RKO (cell line): ENCODE data around the gene LHX3.

ENCODE experiments used
- DNase-seq: peaks from one replicate; pipeline ENCODE4 v3.0.0-alpha.2; 2016; ENCODE audit warnings: low spot score

Gene LHX3

DNA sequence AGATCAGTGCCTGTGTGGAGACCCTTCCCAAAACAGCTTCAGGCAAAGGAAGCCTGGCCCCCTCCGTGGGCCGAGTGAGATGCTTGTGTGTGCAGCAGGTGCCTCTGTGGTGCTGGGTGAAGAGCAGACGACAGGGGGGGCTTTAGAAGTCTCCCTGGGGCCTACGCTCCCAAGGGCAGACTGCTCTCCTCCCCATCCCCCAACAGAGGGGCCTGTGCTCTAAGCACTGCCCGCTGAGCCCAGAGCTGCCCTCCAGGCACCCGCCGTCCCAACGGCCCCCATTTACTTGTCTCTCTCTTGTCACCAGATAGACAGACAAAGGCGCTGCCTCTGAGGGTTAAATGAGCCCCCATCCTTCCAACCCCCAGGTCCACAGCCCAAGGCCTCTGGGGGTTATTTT, 2.7 kb upstream of the LHX3 start:
- DNase-seq: no peak

DNA sequence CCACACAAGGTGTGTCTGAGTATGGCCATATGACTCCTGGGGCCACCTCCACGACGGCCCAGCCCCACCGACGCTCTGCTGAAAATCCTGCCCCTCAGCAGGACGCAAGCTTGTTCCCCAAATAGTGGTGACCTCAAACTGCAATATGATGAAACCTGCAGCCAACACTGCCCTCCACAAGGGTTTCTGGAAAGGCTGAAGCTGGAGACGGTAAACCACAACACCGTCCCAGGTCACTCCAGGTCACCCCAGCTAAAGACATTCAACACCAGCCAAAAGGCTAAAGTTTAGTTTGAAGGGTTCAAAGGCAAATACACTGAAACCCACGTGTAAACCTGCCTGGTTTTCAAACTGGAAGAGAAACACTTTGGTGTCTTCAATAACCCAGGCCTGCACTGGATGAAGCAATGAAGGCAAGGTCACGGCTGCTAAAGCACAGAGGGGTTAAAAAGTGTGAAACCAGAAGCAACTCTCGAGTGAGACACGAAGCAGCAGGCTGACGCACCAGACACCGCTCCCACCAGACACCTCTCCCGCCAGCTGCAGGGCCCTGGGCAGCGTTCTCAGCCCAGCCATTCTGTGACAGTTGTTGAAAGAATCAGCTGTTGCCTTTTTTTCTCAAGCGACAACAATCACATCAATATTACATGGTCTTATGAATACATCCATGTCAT, 1.8 kb upstream of the LHX3 start:
- no peak for DNase-seq

DNA sequence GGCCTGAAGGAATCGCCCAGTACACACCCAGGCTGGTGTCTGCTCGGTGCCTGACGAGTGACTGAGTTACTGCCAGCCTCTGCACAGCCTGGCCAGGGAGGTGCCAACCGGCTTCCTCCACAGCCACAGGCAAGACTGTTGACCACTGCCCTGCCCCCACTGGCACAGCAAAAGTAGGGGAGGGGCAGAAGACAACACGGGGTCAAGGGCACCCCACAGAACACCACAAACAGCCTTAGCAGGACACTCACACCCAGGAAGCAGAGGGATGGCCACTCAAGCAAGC, 722 bp upstream of the LHX3 start:
- no peak for DNase-seq

DNA sequence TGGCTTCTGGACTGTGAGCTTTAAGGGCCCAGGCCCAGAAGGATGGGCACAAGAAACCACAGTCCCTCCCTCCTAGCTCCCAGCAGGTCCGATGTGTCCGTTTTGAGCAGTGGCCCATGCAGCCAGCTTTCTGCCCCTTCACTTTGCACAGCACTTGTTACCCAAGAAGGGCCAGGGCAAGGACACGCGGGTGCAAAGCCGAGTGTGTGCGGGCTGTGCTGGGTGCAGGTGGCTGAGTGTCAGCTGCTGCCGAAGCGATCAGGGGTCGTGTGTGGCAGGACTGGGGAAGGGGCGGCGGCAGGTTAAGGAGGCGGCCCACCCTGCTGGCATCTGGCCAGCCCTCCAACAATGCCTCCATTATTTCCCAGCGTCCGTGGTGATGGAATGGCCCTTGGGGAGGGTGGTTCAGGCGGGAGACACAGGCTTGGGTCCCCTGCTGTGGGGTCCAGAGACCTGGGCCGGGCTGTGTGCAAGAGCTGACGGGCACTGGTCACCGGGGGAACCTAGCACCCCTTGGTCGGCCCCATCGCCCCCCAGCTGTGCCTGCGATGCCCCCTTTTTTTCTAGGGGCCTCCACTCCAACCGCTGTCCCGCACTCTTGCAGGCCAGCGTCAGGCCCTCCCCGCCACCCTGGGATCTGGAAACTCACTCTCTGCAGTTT, 653 bp downstream of the LHX3 start:
- DNase-seq: no peak

DNA sequence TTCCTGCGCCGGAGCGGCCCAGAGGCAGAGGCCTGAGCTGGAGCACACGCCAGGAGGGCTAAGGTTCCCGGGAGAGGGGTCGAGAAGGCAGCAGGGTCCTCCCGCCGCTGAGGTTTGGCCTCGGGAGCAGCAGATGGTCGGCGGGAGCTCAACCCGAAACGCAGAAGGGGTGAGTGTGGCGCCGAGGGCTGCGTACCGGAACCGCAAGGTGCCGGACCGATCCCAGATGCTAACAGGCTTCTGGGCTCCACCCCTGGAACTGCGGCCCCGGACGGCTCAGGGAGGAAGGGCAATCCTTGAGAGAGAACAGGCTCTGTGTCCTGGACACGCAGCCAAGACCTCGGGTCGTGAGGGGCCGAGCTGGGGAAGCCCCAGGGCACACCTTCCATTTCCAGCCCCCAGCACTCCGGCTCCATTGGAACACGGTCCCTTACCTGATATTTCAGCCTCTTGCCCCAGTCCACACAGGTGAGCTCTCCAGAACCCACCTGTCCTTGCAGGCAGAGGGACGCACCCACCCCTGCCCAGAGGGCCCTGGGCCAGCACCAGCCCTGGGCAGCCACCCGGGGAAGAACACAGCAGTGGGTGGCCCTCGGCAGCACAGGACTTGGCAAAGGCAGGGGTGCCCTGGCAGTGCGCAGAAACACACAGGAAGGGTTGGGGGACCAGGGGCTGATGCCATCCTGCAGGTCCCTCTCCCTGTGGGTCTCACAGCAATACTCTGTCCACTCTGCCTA, 1.4 kb downstream of the LHX3 start:
- DNase-seq: no peak

DNA sequence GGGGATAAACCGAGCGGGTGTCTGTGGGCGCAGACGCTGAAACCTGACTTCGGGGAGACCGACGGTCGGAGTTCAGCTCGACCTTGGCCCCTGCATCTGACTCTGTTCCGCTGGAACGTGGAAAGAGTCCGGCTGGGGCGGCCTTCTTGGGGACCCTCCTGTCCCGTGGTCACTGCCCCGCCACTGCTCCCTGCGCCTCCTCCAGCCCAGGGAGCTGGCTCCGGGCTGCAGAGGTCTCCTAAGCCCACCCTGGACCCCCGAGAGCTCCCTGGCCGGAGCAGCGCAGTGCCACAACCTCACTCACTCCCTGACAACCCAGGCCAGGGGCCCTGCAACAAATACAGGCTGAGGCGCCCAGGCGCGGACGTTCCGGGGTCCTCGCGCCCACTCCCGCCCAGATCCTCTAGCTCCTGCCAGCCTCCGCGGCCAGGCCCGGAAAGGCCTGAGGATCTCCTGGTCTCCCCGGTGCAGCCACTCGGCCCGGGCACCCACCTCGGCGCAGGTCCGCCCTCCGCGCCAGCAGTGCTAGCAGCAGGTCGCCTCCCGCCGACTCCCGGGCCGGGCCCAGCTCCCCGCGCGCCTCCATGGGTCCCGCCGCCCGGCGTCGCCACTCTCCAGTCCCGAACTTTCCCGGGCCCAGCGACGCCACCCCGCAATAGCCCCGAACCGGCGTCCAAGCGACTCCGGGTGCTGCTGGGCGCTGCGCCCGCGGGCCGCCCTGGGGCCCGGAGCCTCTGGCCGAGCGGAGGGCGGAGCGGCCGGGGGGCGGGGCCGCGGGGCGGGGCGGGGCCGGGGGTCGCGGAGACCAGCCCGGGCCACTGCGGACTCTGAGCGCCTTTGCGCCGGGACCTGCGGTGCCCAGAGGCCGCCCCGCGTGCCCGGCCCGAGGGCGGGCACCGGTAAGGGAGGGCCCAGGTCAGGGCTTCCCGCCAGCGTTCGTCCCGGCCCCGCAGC, 2.2 kb downstream of the LHX3 start:
- DNase-seq: no peak

DNA sequence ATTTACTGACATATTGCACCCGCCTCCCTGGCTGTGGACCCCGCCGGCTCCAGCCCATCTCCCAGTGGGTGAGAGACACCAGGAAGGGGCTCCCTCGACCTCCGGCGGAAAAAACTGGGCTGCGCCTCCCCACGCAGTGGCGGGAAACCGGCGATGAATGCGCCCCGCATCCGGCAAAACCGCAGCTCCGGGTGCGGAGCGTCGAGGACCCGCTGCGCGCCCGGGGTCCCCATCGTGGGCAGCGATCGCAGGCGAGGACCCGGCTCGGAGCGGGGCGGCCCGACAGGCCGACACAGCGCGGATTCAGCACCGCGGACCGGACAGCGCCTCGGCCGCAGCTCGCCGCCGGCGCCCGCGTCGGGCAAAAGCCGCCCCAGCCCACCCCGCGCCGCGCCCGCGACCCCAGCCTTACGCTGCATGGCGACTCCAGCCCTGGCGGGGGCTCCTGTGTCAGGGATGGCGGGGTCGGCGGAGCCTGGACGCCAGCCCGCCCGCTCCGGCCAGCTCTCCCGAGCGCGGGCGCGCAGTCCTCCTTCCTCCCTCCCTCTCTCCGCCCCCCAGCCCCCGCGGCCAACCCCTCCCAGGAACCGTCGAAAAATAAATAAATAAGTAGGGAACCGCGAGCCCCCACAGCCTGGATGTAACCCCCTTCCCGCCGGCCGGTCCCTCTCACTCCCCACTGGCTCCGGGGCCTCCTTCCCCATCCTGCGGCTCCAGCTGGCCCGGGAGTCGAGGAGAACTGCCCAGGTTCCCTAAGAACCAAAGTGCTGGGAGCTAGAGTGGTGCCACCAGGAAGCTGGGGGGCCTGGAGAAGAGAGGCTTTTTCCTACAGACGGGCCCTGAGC, 3.1 kb downstream of the LHX3 start:
- no peak for DNase-seq

DNA sequence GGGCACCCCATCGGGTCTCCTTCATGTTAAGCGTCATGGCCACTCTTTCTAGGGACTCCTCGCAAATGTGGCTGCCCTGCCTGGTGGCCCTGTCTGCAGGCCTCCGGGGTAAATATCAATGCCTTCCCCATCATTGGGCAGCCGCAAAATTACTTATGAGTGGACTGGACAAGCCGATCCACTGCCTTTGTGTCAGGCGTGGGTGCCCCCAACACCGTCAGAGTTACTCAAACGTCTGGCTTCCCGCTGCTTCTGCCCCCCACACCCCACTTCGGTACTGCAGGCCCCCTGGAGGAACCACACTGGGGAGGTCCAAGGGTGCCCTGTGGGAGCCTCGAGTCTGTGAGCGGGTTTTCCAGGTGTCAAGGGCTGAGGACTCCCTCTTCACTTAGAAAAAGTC, 3.8 kb downstream of the LHX3 start:
- no peak for DNase-seq

DNA sequence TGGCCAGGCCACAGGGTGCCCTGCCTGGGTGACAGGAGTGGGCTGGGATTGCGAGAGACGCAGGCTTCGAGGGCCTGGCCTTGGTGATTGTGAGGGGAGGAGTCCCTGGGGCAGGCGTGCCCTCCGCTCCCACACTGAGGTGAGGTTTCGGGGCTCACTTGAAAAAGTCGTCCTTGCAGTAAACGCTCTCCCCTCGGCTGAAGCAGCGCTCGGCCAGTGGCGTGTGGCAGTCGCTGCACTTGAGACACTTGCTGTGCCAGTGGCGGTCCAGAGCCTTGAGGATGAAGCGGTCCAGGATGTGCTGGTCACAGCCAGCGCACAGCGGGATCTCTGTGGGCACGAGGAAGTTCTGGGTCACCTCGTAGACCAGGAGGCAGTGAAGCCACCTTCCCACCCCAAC, 4.5 kb downstream of the LHX3 start:
- DNase-seq: no peak

DNA sequence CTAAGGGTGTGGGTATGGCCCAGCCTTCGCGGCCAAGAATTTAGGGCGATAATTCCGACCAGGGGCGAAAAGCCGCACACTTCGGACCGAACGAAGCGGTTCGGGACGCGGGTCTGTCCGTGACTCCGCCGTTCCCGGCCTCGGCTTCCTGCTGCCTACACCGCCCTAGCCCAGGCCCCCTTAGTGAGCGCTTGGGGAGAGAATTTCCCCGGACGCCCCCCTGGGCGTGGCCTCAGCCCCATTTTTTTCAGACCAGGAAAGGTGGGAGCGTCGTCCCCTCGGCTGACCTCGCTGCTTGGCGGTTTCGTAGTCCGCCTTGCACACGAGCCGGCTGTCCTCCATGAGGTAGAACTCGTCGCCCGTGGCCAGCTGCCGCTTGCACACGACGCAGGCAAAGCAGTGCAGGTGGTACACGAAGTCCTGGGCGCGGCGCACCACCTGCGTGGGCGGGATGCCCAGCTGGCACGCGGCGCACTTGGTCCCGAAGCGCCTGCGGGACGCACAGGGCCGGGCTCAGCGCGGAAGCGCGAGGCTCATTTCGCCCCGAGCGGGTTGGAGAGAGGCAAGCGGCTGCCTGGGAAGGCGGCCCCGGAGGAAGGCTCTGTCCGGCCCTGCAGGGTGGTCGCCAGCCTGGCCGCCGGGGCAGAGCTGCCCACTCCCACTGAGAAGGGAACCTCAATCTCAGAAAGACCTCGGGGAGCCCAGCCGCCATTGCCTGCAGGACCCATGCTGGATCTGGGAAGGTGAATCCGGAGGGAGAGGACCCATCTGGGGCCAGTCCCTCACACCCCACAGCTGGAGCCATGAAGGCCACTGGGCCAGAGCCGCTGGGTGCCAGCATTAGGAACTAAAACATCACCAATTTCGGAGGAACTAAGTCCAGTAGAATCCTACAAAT, 5.3 kb downstream of the LHX3 start:
- no peak for DNase-seq

DNA sequence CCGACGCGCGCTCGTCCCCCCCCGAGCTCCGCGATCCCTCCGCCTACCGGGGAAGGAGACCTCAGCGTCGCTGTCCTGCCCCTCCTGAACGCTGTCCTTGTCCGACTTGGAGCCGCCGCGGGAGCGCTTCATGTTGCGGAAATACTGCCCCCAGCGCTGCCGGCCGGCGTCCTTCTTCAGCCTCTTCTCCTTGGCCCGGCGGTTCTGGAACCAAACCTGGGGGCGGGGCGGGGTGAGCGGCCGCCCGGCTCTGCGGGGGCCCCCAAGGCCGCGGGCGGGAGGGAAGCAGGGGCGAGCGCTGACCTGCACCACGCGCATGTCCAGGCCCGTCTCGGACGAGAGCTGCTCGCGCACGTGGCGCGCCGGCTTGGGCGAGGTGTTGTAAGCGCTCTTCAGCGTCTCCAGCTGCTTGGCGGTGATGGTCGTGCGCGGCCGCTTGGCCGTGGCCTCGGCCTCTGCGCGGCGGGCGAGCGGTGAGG, 6.3 kb downstream of the LHX3 start:
- DNase-seq: no peak

DNA sequence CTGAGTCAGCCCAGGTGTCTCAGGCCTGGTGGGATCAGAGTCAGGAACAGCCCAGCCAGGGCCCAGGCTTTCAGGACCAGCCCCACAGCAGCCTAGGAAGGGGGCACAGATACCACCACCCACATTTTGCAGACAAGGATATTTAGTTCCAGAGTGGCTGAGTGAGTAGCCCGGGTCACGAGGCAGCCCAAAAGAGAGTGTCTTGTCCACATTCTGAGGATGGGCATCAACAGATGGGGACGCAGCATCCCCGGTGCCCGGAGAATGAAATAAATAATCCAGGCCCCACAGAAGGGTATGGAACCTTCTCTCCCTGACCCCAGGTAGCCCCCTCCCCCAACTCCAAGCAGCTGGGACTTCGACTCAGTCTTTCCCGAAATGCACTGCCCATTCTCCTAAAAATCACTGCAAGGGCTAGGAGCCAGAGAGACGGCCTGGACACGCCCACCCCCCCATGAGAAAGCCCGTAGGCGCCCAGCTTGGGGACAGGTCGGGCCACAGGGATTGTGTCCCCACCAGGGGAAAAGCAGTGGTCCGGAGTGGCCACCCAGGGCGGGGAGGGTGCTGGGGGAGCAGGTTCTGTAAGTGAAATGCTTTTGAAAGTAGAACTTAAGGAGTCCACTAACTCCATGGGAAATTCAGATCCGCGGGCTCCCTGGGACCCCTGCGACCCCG, 6.9 kb downstream of the LHX3 start:
- DNase-seq: no peak

DNA sequence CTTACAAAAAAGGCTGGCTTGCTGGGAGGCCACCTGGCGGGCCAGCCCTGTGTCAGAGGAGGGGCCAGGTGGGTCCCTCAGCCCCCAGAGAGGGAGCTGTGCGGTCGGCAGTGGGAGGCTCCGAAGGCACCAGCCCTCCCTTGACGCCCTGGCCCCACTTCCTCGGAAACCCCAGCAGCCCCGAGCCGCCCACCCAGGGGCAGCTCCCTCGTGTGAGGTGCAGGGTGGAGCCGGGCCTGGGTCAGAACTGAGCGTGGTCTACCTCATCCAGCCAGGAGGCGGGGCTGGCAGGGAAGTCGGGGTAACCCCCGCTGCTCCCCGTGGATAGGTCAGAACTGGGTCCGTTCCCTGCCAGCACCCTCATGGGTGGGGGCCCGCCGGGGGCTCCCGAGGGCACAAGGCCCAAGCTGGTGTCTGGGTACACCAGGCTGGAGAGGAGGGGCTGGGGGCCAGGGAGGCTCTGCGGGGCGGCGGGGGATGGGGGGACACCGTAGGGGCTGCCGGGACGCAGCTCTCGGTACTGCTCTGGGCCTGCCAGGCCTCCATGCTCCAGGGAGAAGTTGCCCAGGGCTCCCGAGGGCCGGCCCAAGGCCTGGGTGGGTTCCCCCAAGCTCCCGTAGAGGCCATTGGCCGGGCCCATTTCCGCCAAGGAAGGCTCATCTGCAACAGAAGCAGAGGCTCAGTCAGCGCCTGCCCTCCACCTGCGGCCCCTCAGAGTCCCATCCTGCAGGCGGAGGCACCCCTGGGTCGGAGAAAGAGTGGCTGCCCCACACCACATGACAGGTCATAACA, 7.6 kb downstream of the LHX3 start:
- no peak for DNase-seq

DNA sequence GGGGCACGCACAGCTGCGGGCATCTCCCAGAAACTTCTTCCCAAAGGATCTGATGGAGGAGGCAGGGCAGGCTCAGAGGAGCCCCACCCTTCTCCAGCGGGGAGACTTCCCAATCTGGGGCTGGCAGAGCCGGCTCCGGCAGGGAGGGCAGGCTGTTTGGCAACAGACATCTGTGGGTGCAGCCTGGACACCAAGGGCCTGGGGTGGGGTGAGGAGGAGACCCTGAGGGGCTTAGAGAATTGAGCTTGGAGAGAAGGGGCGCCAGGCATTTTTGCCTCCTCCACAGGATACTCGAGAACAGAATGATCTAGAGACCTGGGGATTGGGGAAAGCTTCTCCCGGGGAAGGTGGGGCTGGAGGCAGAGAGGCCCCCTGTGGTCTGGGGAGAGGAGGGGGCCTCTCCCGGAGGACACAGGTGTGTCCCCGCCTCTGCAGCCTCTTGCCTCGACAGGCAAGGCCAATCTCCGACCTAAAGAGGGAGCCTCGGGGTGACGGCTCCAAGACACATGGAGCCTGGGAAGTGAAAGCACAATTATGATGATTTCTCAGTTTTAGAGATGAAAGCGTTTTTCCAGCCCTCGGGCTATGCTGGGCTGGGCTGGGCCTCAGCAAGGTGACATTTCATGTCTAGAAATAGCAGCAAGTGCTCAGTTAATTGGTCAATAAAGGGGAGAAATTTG, 8.4 kb downstream of the LHX3 start:
- DNase-seq: no peak

DNA sequence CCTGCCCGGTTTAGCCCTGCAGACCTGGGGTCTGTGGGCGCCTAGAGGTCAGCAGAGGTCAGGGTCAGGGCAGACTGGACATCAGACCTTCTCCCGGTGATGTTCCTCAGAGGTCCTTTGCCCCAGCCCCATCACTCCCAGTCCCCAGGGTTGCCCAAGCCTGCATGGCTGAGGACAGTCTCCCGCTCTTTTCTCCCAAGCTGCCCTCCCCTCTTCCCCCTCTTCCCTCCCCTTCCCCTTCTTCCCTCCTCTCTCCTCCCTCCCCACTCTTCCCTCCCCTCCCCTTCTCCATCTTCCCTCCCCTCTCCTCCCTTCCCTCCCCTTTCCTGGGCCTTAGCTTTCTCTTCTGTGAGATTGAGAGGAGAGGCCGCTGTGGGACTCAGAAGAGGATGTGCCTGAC, 10.4 kb downstream of the LHX3 start:
- no peak for DNase-seq

DNA sequence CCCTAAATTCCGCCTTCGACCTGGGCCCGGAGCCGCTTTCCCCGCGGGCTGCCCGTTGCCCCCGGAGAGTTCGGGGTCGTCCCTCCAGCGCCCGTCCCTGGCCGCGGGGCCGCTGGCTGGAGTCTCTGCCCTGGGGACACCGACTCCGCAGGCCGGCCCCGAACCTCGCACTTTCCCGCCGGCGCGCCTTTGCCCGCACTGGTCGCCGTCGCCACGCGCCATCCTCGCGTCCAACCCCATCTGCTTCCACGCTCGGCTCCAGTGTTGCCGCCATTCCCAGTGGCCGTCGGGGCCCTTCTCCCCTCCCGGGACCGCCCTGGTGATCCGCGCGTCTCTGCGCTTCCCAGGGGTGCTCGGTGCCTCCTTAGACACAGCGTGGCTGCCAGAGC, 11.0 kb downstream of the LHX3 start:
- DNase-seq: no peak

DNA sequence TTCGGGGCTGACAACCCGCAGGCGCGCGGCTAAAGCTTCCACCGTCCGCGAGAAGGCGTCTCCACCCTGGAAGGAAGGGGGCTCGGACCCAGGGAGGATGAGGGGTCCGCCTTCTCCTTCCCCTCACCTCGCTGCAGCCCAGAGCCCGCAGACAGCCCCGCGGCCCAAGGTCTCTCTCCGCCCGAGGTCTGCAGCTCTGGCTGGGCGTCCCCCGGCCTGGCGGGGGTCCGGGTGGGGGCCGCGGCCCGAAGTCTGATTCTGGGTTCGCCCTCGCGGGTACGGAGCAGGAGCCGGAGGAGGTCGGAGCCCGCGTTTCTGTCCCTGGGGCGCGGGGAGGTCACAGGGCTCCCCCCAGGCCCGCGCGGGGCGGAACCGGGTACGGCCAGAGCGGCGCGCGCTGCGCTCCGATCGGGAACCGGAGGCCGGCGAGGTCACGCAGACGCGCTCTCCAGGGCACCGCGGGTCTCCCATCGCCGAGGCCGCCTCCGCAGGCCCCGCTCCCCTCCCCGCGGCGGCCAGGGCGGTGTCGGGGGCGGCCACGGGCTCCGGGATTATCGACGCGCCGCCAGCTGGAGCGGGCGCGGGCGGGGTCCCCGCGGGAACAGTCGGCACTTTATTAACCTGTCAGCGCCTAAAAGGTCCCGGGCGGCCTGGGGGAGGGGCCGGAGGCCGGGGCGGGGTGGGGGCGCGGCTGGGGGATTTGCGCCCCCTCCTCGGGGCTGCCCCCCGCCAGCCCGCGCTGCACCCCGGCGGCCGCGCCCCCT, 11.6 kb downstream of the LHX3 start:
- DNase-seq: no peak
